GM19239 (cell line): ENCODE results near the gene SETX.
"Not testable (repeated sequence)": the region's sequence is repeated elsewhere in the genome, so short reads cannot be mapped to it uniquely, and the experiment has no call there.

Experiments used
- DNase-seq: peaks from one replicate; pipeline ENCODE4 v3.0.0; 2011; ENCODE audit warnings: low spot score; ENCODE audit not compliant: insufficient read length
- FAIRE-seq: peaks from 2 replicates; lab custom pipeline; 2011; peaks lifted over from hg19 to GRCh38; lab: Jason Lieb, UNC

Gene SETX

DNA sequence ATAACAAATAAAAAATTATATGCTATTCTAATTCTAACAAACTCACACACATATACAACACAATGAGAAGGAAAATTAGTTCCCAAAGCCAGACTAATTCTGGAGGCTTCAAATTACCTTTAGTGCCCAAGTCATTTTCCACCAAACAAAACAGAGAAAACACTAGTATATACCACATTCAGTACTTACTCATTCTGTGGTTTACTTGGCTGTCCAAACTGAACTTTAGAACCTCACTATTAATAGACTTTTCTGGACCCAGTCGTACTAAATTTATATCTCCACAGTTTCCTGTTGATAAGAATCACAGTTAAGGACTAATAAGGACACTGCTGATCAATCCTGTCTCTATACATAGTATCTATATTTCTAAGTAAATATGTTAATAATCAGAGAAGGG, 66.4 kb downstream of the SETX start:
- FAIRE-seq (no peak), DNase-seq (no peak)

DNA sequence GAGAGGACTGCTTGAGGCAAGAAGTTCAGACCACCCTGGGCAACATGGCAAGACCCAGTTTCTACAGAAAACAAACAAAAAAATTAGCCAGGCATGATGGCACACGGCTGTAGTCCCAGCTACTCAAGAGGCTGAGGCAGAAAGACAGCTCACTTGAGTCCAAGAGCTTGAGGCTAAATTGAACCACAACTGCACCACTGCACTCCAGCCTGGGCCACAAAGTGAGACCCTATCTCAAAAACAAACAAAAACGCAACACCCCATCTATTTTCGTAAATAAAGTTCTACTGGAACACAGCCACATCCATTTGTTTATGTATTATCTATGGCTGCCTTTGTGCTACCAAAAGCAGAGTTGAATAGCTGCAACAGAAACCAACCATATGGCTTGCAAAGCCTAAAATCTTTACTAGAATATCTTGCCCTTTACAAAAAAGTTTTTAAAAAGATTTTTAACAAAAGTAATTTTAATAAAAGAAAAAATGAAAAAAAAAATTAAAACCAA, 67.5 kb downstream of the SETX start:
- DNase-seq, result no peak

GRCh38 chr9:132283863-132284262, 70.9 kb downstream of the SETX start:
- FAIRE-seq (no peak), DNase-seq (no peak)

More for the DNA sequence above, 67.5 kb downstream of the SETX start:
- no peak for FAIRE-seq

GRCh38 chr9:132283165-132283564, 71.6 kb downstream of the SETX start:
- DNase-seq (no peak), FAIRE-seq (no peak)

DNA sequence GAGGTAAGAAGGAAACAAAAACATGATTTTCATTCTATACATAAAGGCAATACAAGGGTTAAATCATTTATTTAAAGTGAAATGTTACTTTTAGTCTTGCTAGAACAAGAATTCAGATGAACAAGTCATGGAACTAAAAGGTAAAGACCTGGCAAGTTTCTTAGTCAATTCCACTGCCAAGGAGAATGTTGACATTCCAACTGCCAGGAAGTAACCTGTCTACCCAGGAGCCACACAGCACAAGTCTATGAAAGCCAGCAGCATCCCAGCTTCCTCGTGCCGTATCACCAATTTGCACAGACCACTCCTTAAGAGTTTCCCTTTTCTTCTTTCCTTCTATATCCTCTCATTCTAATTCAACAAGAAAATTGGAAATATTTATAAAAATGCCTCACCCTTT, 79.9 kb downstream of the SETX start:
- FAIRE-seq (no peak), DNase-seq (no peak)

GRCh38 chr9:132269704-132270516, 84.9 kb downstream of the SETX start:
- not testable (repeated sequence) for DNase-seq, FAIRE-seq

- FAIRE-seq (peak; percentile 23), DNase-seq (peak; percentile 46)
These were observed 85.9 kb downstream of the SETX start for GRCh38 chr9:132268725-132269352.

DNA sequence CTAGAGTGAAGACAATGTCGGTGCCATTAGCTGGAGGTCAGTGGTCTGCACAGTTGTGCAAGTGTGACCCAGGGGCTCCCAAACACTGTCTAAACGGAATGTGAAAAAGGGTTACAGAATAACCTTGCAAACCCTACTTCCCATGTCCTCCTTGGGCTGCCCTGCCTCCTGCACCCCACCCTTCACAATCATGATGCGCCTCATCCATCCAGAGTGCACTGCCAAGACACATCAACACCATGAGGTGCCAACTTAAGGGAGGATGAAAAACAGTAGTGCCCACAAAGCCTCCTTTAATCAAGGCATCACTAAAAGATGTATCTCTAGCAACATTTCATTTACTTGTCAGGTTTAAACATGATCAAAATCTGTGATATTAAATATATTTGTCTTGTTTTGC, 87.1 kb downstream of the SETX start:
- DNase-seq (no peak), FAIRE-seq (no peak)

DNA sequence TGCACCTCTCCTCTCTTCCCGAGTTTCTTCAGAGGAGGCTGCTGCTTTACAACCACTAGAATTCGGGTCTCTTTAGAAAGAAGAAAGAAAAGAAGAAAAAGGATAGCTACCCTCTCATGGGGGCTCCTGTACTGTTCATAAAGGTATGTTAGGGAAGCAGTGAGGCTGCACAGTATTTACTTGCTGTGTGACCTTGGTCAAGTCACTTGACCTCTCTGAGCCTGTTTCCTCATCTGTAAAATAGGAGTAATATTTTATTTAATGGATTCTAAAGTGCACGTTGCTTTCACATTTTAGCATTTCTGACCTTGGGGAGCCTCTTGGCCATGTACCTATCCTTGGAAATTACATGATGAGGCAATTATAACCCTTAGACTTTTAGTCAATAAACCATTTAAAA, 88.8 kb downstream of the SETX start:
- FAIRE-seq, result no peak

GRCh38 chr9:132260846-132261245, 93.9 kb downstream of the SETX start:
- DNase-seq (no peak), FAIRE-seq (no peak)

More for the DNA sequence above, 88.8 kb downstream of the SETX start:
- DNase-seq, result no peak

- DNase-seq, result no peak
- no peak for FAIRE-seq
These were observed 104.2 kb downstream of the SETX start for GRCh38 chr9:132250324-132251262.

- FAIRE-seq (no peak), DNase-seq (no peak)
These were observed 105.1 kb downstream of the SETX start for GRCh38 chr9:132249690-132250089.

DNA sequence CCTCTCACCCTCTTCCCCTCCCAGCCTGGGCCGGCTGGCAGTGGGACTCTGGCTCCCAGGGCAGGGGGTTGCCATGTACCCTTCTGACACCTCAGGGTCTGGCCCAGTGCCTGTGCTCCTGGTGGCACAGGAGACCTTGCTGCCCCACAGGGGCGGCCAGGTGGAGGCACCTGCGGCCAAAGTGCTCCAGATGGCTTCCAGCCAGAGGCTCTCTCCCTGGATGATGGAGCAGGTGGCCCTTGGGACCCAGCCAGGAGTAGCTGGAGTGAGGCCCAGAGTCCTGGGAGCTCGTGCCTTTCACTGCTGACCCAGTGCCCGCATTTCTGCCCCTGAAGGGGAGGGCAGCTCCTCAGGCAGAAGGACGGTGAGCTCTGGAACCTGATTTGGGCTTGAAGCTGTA, 105.7 kb downstream of the SETX start:
- FAIRE-seq (no peak), DNase-seq (no peak)

DNA sequence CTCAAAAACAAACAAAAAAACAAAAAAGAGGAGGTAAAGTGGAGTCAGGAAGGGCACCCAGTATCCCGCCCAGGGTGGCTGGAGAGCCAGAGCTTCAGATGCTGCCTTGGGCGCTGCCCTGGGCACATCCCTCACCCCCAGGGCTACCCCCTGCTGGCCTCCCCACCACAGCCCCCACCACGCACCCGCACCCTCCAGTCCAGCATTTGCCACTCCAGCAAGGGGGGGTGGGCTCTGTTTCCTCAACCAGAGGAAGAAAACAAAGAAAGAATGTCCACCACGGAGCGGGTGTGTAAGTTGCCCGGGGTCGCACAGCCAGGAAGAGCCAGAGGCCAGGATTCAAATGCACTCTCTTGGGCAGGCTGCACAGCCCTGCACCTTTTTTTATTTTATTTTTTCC, 106.8 kb downstream of the SETX start:
- FAIRE-seq (no peak), DNase-seq (no peak)

DNA sequence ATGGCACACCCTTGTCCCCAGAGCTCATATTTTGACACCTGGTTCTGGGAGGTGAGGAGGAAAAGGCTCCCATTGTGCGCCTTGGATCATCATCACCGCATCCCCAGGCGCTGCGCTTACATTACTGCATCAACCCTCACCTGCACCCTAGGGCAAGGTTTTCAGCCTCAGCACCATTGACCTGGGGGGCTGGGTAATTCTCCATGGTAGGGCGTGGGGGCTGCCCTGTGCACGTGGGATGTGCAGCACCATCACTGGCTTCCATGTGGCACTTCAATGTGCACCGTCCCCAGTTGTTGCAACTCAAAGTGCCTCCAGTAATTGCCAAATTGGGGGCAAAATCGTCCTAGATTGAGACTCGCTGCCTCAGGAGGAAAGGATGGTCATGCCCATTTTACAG, 109.3 kb downstream of the SETX start:
- FAIRE-seq (no peak), DNase-seq (no peak)

GRCh38 chr9:132244582-132245455, 110.0 kb downstream of the SETX start:
- no peak for FAIRE-seq
- DNase-seq, result no peak

- FAIRE-seq, result no peak
- DNase-seq, result no peak
These were observed 111.4 kb downstream of the SETX start for GRCh38 chr9:132243156-132244074.

DNA sequence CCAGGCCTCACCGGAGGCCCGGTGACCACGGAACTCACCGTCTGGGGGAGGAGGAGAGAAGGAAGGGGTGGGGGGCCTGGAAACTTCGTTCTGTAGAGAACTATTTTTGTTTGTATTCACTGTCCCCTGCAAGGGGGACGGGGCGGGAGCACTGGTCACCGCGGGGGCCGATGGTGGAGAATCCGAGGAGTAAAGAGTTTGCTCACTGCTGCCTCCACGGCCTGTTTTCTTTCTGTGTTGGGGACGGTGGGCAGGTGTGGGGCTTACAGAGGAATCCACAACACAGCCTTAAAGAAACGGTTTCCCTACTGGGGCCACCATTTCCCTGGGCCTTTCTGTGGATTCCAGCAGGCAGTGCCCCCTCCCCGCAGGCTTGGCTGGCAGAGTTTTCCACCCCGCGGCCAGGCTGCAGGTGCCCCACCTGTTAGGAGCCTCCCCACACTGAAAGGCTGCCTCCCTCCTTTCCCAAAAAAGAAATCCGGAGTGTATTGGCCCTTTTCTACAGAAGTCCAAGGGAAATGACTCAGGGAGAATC, 112.1 kb downstream of the SETX start:
- DNase-seq, result no peak
- no peak for FAIRE-seq
